ENCODE measurements around the gene DNAL4. TPM values are rescaled to one million over a fixed set of nuclear protein-coding genes. Genes with fewer than 3 reads are reported as not detected.

DNAL4 gene
- total RNA-seq, 1 experiment from 2014 or later: 9.2 TPM

- no peaks in the 10 kb centered on the region for H3K9me3 ChIP-seq
- intact Hi-C loops (cut with micrococcal nuclease; ENCODE audit: unreplicated experiment): no loop called here
- DNase-seq: no peak
- Mint-ChIP-seq H3K4me3 (ENCODE audit: unreplicated experiment) (no peak overlapping the region), H3K36me3 (ENCODE audit: insufficient read depth, unreplicated experiment) (no peaks in the 10 kb centered on the region), H3K9me3 (ENCODE audit: unreplicated experiment) (no peaks in the 10 kb centered on the region), H3K27ac (ENCODE audit: unreplicated experiment) (no peak overlapping the region), H3K27me3 (ENCODE audit: insufficient read depth, unreplicated experiment) (no peaks in the 10 kb centered on the region), H3K4me1 (ENCODE audit: low read depth, unreplicated experiment) (no peaks in the 10 kb centered on the region)
- no peak for TF ChIP-seq CTCF (IDR thresholded peaks at IDR 0.05; ENCODE audit: insufficient read depth in 1 of 2, low read depth in 1 of 2, low read length in 1 of 2, severe bottlenecking in 1 of 2, unreplicated experiment in 1 of 2)
- POLR2A ChIA-PET: no interaction called here
- no peaks in the 10 kb centered on the region for H3K27me3 ChIP-seq (replicated peaks; ENCODE audit: control insufficient read depth, insufficient read depth, low read length)
- no peak overlapping the region for H3K4me3 ChIP-seq (ENCODE audit: low read depth, low read length)
- CTCF ChIA-PET: interaction anchor here (1.7 to 2.5 kb wide), 2 partner anchors 14 to 73 kb away, joined by 11 to 29 read pairs; partner anchors contain the start of genes NPTXR and SUN2
- no TSS peak for BruUV-seq (replicated peaks)
- no peaks in the 10 kb centered on the region for H3K4me1 ChIP-seq
- H3K36me3 ChIP-seq (ENCODE audit: control insufficient read depth, insufficient read depth, low read length): no peaks in the 10 kb centered on the region
Measured at GRCh38 chr22:38770257-38770949, 23.5 kb downstream of the DNAL4 start.

GRCh38 chr22:38768036-38768435, 25.9 kb downstream of the DNAL4 start:
- Mint-ChIP-seq H3K9me3 (ENCODE audit: unreplicated experiment) (no peaks in the 10 kb centered on the region), H3K4me1 (ENCODE audit: low read depth, unreplicated experiment) (no peaks in the 10 kb centered on the region), H3K4me3 (ENCODE audit: unreplicated experiment) (no peak overlapping the region), H3K36me3 (ENCODE audit: insufficient read depth, unreplicated experiment) (no peaks in the 10 kb centered on the region), H3K27me3 (ENCODE audit: insufficient read depth, unreplicated experiment) (no peaks in the 10 kb centered on the region), H3K27ac (ENCODE audit: unreplicated experiment) (no peak overlapping the region)
- Histone ChIP-seq H3K9me3 (no peaks in the 10 kb centered on the region), H3K36me3 (ENCODE audit: control insufficient read depth, insufficient read depth, low read length) (no peaks in the 10 kb centered on the region), H3K4me1 (no peaks in the 10 kb centered on the region), H3K27me3 (replicated peaks; ENCODE audit: control insufficient read depth, insufficient read depth, low read length) (no peaks in the 10 kb centered on the region), H3K4me3 (ENCODE audit: low read depth, low read length) (no peak overlapping the region)
- no peak for DNase-seq
- TF ChIP-seq CTCF (IDR thresholded peaks at IDR 0.05; ENCODE audit: insufficient read depth in 1 of 2, low read depth in 1 of 2, low read length in 1 of 2, severe bottlenecking in 1 of 2, unreplicated experiment in 1 of 2): no peak
- CTCF ChIA-PET: interaction anchor here (0.6 to 2.5 kb wide), 4 partner anchors 43 to 697 kb away, joined by 3 to 29 read pairs (median 7); partner anchors contain the start of gene NPTXR
- POLR2A ChIA-PET: interaction anchor here (0.5 kb wide), 1 partner anchor 354 kb away, joined by 4 read pairs; no protein-coding TSS in a partner anchor
- intact Hi-C loops (cut with micrococcal nuclease; ENCODE audit: unreplicated experiment): loop anchor here (5.0 kb wide), 1 partner anchor 74 kb away; the partner anchor contains the start of gene NPTXR
- no TSS peak for BruUV-seq (replicated peaks)

GRCh38 chr22:38767313-38767712, 26.6 kb downstream of the DNAL4 start:
- Mint-ChIP-seq H3K27ac (ENCODE audit: unreplicated experiment) (no peak overlapping the region), H3K27me3 (ENCODE audit: insufficient read depth, unreplicated experiment) (no peaks in the 10 kb centered on the region), H3K4me1 (ENCODE audit: low read depth, unreplicated experiment) (no peaks in the 10 kb centered on the region), H3K9me3 (ENCODE audit: unreplicated experiment) (no peaks in the 10 kb centered on the region), H3K4me3 (ENCODE audit: unreplicated experiment) (no peak overlapping the region), H3K36me3 (ENCODE audit: insufficient read depth, unreplicated experiment) (no peaks in the 10 kb centered on the region)
- intact Hi-C loops (cut with micrococcal nuclease; ENCODE audit: unreplicated experiment): loop anchor here (5.0 kb wide), 1 partner anchor 75 kb away; the partner anchor contains the start of gene NPTXR
- Histone ChIP-seq H3K9me3 (no peaks in the 10 kb centered on the region), H3K27me3 (replicated peaks; ENCODE audit: control insufficient read depth, insufficient read depth, low read length) (no peaks in the 10 kb centered on the region), H3K4me1 (no peaks in the 10 kb centered on the region), H3K36me3 (ENCODE audit: control insufficient read depth, insufficient read depth, low read length) (no peaks in the 10 kb centered on the region), H3K4me3 (ENCODE audit: low read depth, low read length) (no peak overlapping the region)
- CTCF ChIA-PET: interaction anchor here (2.5 kb wide), 1 partner anchor 43 kb away, joined by 10 read pairs; no protein-coding TSS in a partner anchor
- no peak for TF ChIP-seq CTCF (IDR thresholded peaks at IDR 0.05; ENCODE audit: insufficient read depth in 1 of 2, low read depth in 1 of 2, low read length in 1 of 2, severe bottlenecking in 1 of 2, unreplicated experiment in 1 of 2)
- no peak for DNase-seq
- POLR2A ChIA-PET: no interaction called here
- no TSS peak for BruUV-seq (replicated peaks)

Data from Caco-2 (cell line).